ENCODE measurements around the gene ARGLU1. TPM values are rescaled to one million over a fixed set of nuclear protein-coding genes. Genes with fewer than 3 reads are reported as not detected.

Gene ARGLU1
- total RNA-seq, 1 experiment from 2014 or later: 96.9 TPM

- whole genome bisulfite sequencing (ENCODE audit: extremely low coverage, insufficient read length, low lambda C conversion rate): no CpG with 5 or more reads among the region's 1 CpG
Measured at GRCh38 chr13:106498571-106498970, 69.4 kb downstream of the ARGLU1 start.

More at GRCh38 chr13:106498571-106498970, 69.4 kb downstream of the ARGLU1 start:
- no peak overlapping the region for H3T11ph ChIP-seq (ENCODE audit: low read length)
- H4K20me1 ChIP-seq (ENCODE audit: control insufficient read depth, insufficient read depth, insufficient read length): no peaks in the 10 kb centered on the region
- H2AK5ac ChIP-seq (ENCODE audit: insufficient read length, low read length): no peak overlapping the region
- H2BK15ac ChIP-seq (ENCODE audit: low read depth, low read length): no peak overlapping the region
- Mint-ChIP-seq H3K4me3 (no peak overlapping the region), H3K4me1 (peaks cover 38 to 41% of the 10 kb centered on the region in 2 experiments), H3K27me3 (ENCODE audit: low read depth) (no peaks in the 10 kb centered on the region), H3K27ac (peak overlapping the region; percentile 59 to 62 (median 61); a peak in 6 of 7 replicates), H3K9me3 (no peaks in the 10 kb centered on the region), H3K36me3 (ENCODE audit: insufficient read depth in 1 of 3, low read depth in 3 of 3) (peaks cover 5 to 12% (median 11%) of the 10 kb centered on the region in 3 experiments; a peak in 6 of 7 replicates)
- no peak overlapping the region for H2BK120ac ChIP-seq (ENCODE audit: low read depth, low read length, poor library complexity, severe bottlenecking)
- H3K23me2 ChIP-seq (ENCODE audit: insufficient read length, low read depth, low read length, poor library complexity, severe bottlenecking): no peaks in the 10 kb centered on the region
- H2BK12ac ChIP-seq (ENCODE audit: insufficient read length, low read depth, low read length): no peak overlapping the region
- no peak overlapping the region for H4K5ac ChIP-seq (ENCODE audit: insufficient read length, low read depth, low read length)
- no peak overlapping the region for H3K9ac ChIP-seq (ENCODE audit: extremely low read depth, insufficient read length, low read length)
- no peaks in the 10 kb centered on the region for H3K27me3 ChIP-seq (ENCODE audit: insufficient read depth, low read length)
- DNase-seq: no peak
- H3K18ac ChIP-seq (ENCODE audit: insufficient read length, low read depth, low read length): no peak overlapping the region
- no peak overlapping the region for H3K4ac ChIP-seq (ENCODE audit: low read depth, low read length)
- H3K14ac ChIP-seq (ENCODE audit: insufficient read depth, low read length): no peak overlapping the region
- peaks cover 3% of the 10 kb centered on the region; the same call in 1 of the 2 replicates for H3K4me1 ChIP-seq (ENCODE audit: insufficient read depth, low read length)
- H2AFZ ChIP-seq (ENCODE audit: low read length): no peak overlapping the region
- peaks cover 3% of the 10 kb centered on the region; the same call in 1 of the 2 replicates for H3K79me2 ChIP-seq (ENCODE audit: insufficient read depth, low read length)
- H2BK5ac ChIP-seq (ENCODE audit: insufficient read length, low read length): no peak overlapping the region
- no peaks in the 10 kb centered on the region for H3K79me1 ChIP-seq (ENCODE audit: insufficient read depth, low read depth, low read length, poor library complexity, severe bottlenecking)
- H3K23ac ChIP-seq (ENCODE audit: insufficient read length, low read depth, low read length): no peak overlapping the region
- TF ChIP-seq, protein P1, sequence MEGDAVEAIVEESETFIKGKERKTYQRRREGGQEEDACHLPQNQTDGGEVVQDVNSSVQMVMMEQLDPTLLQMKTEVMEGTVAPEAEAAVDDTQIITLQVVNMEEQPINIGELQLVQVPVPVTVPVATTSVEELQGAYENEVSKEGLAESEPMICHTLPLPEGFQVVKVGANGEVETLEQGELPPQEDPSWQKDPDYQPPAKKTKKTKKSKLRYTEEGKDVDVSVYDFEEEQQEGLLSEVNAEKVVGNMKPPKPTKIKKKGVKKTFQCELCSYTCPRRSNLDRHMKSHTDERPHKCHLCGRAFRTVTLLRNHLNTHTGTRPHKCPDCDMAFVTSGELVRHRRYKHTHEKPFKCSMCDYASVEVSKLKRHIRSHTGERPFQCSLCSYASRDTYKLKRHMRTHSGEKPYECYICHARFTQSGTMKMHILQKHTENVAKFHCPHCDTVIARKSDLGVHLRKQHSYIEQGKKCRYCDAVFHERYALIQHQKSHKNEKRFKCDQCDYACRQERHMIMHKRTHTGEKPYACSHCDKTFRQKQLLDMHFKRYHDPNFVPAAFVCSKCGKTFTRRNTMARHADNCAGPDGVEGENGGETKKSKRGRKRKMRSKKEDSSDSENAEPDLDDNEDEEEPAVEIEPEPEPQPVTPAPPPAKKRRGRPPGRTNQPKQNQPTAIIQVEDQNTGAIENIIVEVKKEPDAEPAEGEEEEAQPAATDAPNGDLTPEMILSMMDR (conservative IDR thresholded peaks at IDR 0.05): no peak
- H3K4me2 ChIP-seq (ENCODE audit: insufficient read depth, insufficient read length, low read length): no peak overlapping the region
- no peaks in the 10 kb centered on the region for H3K9me3 ChIP-seq (ENCODE audit: control insufficient read depth, low read depth, low read length)
- no peak overlapping the region for H3K27ac ChIP-seq (ENCODE audit: insufficient read length, low read depth, low read length)
- H3K56ac ChIP-seq (ENCODE audit: insufficient read length, low read depth, low read length): no peak overlapping the region
- H4K8ac ChIP-seq (replicated peaks; ENCODE audit: insufficient read length, low read depth, low read length): no peak overlapping the region
- no peak overlapping the region for H2BK20ac ChIP-seq (ENCODE audit: low read depth, low read length, poor library complexity, severe bottlenecking)
- H4K91ac ChIP-seq (ENCODE audit: insufficient read length, low read depth, low read length): no peak overlapping the region
